Stimulated activated CD8-positive, alpha-beta memory T cell treated with anti-CD3 and anti-CD28 coated beads, Interleukin-2, amount 100 ng/mL, for 1 hour (primary cell): ENCODE results near the gene C1orf167.

Experiments used
- DNase-seq, 2 donors: peaks; one replicate each; pipeline ENCODE4 v3.0.0-alpha.2; 2020; ENCODE audit warnings: low read depth in 2 of 2

The C1orf167 gene

DNA sequence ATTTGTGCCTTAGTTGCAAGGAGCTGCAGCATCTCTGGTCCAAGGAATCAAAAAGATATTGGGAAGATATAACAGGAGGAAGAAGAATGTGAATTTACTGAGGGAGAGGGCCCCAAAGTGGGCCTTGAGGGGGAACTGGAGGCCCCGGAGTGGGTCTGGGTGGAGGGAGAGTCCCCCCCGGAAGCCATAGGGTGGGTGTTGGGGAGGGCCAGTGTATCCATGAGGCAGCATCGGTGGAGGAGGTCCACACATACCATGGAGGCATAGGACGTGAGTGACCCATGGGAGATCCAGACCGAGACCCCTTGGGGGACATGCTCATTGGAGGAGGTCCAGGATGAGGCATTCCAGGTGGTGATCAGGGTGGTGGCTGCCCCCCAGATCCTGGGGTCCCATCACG, 708 bp upstream of the C1orf167 start:
- no peak for DNase-seq

DNA sequence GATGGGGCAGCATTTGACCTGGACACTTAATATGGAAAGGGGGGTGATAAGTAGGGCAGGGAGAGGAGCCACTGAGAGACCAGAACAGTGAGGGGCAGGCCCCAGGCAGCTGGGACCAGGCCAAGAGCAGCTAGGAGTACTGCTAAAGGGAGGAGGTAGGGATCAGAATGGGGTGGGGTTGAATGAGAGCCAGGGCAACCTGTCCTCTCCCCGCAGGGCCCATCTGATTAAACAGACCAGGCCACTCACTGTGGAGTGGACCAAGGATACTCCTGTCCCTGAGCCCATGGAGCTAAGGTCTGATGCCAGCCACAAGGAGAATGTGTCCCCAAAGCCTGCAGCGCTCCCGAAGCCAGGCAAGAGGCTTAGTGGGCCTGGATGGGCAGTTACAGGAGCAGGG, 2.1 kb downstream of the C1orf167 start:
- no peak for DNase-seq

DNA sequence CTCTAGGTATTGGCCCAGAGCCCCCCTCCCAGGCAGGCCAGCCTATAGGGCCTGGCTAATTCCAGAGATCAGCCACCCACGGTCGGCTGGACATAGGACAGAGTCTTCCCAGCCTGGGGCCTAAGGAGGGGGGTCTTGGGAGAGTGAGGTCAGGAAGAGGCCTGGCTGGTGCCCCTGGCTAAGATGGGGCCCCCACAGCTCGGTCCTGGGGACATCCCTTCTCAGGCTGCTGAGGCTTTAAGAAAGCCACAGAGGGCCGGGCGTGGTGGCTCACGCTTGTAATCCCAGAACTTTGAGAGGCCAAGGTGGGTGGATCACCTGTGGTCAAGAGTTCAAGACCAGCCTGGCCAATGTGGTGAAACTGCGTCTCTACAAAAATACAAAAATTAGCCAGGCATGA, 2.5 kb downstream of the C1orf167 start:
- no peak for DNase-seq

DNA sequence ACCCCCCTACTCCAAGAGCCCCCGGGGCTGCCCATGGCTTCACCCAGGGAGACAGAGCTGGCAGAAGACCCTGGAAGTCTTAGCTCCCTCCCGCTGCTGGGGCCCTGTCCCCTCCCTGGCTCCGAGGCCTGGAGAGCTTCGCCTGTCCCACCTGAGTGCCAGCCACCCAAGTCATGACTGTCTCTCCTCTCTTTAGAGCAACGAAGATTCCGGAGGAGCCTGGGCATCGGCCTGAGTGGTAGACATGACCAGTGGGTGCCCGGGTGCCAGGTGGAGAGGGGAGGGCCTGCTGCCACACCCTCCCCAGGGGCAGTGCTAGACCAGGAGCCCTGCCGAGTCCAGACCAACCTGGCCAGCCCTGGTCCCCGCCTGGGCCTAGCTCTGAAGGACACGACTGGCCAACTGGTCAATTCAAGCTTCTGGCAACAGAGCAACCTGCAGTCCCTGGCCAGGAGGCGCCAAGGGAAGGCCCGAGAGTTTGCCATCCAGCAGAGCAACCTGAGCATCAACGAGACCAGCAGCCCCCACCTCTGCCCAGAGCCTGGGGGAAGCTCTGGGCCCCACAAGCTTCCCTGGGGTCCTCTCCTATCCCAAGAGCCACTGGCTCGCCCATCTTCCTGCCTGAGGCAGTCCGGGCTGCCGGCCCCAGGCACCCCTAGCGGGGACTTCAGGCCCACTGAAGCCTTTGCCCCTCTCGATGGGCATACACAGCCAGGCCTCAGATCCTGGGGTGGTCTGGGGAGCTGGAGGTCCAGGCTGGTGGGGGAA, 3.9 kb downstream of the C1orf167 start:
- DNase-seq, result no peak

DNA sequence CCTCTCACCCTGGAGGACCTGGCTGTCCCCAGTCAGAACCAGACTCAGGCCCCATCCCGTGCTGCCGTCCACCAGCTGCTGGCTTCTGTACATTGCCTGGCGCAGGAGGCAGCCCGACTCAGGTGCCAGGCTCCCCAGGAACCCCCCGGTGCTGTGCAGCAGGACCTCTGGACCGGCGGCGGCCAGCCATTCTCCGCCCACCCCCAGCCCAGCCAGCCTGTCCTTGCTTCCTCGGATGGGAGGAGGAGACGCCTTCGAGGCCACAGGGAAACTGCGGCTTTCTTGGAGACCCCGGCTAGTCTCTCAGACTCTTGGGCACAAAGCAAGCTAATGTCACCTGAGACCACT, 4.4 kb downstream of the C1orf167 start:
- no peak for DNase-seq

DNA sequence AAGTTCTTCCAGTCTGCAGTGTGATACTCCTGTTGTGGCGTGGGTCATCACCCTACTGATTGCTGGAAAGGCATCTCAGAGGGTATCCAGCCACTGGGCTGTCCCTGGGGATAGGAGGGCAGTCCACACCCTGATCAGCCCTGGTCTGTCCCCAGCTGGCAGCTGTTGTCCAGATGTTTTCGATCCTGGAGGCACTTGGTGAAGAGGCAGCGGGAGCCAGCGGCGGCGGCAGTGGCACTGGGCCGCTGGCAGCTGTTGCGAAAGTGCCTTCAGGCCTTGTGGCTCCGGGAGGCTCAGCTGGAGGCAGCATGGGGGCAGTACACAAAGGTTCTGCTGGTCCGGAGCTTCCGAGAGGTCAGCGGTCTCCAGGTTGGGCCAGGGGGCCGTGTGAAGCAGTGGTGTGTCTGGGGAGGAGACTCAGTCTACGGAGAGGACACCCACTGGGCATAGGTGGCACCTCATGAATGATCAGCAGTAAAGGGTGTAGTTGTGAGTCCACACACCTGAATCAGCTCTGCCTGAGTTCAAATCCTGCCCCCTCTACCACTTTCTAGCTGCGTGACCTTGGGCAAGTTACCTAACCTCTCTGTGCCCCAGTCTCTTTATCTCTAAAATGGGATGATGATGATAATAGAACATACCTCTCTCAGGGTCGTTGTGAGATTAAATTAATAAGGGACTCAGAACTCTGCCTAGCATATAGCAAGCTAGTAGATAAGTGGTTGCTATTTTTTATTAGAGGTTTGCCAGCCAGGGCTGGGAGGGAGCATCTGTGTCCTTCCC, 6.1 kb downstream of the C1orf167 start:
- no peak for DNase-seq

DNA sequence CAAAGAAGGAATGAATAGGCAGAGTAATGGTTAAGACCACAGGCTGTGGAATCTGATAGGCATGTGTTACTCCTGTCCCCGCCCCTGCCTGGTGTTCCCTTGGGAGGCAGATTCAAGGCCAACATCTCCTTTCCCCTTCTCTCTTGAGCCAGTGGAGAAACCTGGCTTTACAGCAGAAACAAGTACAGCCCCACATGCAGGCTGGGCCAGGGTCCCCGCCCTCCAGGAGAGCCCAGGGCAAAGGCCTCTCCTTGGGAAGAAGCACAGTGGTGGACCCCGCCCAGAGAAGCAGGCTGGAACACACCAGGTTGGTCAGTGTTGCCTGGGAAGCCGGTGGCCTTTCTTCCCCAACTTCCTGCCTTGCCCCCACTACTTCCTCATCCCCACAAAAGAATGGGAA, 6.8 kb downstream of the C1orf167 start:
- no peak for DNase-seq

DNA sequence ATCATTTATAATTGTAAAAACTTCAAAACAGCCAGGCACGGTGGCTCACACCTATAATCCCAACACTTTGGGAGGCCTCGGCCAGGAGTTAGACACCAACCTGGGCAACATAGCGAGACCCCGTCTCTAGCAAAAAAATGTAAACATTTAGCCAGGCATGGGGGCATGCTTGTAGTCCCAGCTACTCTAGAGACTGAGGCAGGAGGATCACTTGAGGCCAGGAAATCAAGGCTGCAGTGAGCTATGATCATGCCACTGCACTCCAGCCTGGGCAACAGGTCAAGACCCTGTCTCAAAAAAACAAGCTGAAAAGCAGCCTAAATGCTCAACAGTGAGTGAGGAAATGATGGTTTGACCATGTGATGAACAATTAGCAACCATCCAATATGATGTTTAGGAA, 7.3 kb downstream of the C1orf167 start:
- no peak for DNase-seq

DNA sequence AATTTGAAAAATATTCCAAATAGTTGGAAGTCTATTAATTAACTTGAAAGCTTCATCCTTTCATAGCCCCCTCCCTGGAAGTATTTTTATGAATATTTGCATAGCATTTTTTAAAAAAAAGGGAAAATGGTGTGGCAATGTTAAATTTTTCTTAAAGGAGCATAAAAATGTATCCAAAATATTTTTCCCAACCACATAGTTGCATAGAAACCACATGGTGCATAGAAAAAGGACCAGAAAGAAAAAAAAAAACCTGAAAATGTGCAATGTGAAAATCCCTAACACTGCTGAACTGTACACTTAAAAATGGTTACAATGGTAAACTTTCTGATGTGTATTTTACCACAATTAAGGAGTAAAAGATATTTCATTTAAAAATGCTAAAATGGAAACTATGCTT, 8.0 kb downstream of the C1orf167 start:
- DNase-seq, result no peak

DNA sequence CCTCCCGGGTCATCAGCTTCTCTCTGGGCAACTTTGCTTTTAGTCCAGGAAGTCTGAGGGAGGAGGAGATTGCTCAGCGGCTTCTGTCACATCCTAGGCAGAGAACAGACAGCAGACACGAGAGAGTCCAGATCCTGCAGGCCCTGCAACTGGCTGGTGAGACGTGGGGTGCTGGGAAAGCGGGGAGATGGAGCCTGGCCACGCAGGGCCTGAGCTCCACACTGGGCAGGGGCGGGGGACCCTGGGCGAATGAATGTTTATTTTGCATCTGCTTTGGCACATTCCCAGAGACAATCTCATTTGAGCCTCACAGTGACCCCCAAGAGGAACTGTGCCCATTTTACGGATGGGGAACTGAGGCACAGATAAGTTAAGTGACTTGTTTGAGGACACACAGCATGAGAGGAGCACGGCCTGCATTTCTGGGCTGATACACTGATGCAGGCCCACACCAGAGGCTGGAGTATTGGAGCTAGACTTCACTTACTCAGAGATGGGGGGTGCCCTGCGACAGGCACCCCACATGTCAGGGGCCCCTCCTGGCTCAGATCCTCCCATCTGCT, 9.6 kb downstream of the C1orf167 start:
- DNase-seq, result no peak

DNA sequence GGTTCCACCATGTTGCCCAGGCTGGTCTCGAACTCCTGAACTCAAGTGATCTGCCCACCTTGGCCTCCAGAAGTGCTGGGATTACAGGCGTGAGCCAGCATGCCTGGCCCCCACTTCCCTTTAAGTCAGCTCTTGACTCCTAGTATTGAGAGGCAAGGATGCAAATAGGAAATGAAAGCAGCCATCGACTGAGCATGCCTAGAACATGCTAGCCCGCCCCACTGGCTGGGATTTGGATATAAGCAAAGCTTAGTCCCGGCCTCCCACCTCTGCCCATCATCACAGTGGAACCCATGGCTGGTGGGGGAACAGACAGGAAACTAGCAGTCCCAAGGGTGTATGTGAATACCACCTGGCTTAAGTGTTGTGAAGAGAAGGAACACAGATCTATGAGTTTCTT, 10.5 kb downstream of the C1orf167 start:
- no peak for DNase-seq

DNA sequence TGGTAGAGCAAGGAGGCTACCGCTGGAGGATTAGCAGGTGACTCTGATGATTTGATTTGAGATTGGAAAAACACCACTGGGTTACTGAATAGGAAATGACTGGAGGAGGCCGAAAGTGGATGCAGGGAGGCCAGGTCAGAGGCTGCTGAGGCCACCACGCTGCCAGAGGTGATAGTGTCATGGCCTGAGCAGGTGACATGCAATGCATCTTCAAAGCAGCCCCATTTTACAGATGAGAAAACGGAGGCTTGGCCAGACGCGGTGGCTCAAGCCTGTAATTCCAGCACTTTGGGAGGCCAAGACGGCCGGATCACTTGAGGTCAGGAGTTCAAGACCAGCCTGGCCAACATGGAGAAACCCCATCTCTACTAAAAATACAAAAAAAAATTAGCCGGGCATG, 12.8 kb downstream of the C1orf167 start:
- no peak for DNase-seq

DNA sequence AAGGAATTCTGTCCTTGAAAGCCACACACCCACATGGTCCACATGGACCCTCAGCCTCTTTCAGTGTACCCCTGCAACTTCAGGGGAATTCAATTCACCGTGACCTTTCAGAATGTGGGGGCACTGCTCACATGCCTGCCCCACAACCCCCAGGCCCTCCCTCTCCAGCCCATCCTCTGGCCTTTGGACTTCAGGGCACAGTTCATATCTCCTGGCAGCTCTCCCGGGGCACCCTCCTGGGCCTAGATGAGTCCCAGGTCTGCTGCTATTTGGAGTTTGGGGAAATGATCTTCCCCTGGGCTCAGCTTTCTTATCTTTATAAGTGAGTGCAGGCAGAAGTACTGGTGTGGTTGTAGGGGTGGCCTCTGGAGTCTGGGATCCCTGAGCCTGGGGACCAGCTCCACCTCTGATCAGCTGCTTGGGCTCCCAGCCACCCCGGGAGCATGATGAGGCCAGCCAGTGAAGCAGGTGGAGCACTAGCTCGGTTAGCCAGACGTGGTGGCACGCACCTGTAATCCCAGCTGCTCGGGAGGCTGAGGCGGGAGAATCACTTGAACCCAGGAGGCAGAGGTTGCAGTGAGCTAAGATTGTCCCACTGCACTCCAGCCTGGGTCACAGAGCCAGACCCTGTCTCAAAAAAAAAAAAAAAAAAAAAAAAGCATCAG, 15.8 kb downstream of the C1orf167 start:
- no peak for DNase-seq

DNA sequence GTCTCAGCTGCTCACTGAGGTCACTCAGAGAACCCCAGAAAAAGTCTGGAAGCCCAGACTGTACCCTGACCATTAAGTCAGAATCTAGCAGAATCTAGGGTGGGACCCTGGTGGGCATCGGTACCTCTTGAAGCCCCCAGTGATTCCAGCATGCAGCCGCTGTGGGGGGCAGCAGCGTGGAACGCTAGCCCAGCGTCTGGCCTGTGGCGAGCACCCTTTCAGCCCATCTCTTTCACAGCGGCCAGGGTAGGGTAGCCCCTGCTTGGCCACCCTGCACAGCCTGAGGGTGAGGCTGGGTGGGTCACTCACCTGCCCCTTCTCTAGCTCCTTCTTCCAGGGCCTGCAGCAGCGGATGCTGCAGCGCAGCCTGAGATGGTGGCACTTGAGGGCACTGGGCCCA, 16.3 kb downstream of the C1orf167 start:
- no peak for DNase-seq

DNA sequence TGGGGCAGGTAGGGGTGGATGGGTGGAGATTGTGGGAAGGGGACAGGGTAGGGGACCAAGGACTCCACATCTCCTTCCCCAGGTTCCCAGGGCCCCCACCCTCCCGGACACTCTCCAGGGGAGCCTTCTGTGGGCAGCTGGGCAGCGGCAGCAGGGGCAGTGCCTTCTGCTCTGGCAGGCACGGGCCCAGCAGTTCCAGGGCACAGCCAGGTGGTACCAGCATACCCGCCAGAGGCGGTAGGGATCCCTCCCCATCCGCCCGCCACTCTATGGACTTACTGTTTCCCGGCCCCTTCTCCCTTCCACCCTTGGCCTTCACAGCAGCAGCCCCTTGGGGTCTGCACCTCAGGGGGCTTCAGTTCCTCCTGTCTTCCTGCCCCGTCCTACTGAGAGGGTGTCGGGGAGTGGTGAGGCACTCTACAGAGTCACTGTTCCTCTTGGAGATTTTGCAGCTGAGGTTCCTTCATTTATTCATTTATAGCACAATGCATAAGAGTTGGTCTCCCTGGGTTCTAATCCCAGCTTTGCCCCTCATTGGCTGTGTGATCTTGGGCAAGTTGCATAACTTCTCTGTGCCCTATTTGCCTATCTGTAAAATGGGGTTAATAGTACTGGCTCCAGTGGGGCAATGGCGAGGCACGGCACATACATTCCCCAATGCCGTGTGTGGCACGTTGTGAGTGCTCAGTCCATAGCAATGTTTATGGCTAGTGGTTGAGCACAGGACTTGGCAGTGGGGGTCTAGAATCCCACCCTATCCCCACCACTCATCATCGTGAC, 17.0 kb downstream of the C1orf167 start:
- no peak for DNase-seq

DNA sequence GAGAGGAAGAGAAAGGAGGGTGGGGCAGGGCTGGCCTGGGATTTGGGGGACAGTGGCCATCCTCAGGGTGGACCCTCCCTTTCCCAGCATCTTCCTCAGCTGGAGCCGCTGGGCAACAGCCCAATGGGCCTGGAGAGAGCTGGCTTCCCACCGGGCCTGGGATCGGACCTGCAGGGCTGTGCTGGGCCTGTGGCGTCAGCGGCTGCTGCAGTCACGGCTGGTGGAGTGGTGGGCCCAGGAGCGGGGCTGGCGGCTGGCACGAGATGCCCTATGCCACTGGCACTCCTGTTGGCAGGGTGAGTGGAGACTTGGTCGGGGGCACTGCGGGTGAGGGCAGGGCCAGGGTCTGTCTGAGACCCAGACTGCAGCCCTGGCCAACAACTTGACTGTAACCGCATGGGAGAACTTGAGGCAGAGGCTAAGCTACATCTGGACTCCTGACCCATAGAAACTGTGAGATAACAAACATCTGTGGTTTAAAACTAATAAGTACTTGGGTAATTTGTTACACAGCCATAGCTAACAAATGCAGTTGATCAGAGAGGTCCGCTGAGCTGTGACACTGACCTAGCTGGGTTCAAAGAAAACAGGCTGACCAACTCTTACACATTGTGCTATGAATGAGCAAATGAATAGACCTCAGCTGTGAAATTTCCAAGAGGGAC, 17.9 kb downstream of the C1orf167 start:
- DNase-seq, result no peak

DNA sequence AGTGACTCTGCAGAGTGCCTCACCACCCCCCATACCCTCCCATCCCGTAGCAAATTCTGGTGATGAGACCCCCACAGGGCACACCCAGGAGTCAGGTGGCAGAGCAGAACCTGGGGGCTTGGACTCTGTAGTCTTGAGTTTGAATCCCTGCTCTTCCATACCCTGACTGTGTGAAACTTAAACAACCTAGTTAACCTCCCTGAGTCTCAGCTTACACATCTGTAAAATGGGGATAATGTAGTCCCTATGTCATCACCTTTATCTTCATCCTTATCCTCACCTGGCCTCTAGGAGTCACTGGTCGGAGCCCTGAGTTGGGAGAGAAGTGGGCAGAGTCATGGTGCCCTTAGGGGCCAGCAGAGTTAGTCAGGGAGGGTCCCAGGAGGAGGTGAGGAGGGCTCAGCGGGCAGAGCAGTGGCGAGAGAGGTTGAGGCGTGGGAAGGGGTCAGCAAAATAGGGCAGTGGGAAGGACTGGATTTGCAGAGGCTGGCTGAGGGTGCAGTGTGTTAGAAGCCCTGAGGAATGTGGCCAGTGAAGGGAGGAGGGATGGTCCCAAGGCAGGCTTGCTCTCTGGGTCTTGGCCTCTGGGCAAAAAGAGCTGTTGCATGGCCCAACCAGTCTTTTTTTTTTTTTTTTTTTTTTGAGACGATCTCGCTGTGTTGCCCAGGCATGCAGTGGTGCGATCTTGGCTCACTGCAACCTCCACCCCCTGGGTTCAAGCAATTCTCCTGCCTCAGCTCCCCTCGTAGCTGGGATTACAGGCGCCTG, 18.6 kb downstream of the C1orf167 start:
- no peak for DNase-seq

DNA sequence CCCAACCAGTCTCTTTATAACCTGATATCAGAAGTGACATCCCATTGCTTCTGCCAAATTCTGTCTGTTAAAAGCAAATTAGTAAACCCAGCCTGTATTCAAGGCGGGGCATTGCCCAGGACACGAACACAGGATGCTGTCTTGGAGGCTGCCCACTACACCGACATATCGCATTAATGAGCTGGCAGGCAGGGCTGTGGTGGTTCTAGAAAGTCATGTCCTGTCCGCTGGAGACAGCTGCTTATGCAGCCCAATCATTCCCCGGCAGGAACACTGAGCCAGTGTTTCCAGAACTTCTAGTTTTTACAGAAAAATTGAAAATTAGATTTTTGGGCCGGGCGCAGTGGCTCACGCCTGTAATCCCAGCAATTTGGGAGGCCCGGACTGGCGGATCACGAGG, 19.3 kb downstream of the C1orf167 start:
- no peak for DNase-seq

DNA sequence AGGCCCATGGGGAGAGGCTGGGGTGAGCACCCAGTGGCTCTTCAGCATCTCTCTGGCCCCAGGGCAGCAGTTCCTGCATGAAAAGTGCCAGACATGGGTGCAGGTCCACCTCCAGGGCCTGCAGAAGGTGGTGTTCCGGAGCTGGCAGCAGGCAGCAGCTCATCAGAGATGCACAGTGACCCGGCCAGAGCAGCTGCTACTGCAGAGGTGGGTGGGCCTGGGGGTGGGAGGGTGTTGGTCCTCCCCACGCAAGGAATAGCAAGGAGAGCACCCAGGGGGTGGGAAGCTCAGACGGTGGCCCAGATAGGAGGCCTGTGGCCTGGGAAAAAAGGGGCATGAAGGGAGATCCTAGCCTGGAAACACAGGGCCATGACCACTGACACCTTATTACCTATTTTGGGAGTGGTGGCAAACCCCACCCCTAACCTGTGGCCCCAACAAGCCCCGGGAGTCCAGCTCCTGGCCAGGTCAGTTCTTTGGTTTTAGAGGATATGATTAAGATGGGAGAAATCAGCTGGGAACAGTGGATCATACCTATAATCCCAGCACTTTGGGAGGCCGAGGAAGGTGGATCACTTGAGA, 20.2 kb downstream of the C1orf167 start:
- DNase-seq, result no peak

DNA sequence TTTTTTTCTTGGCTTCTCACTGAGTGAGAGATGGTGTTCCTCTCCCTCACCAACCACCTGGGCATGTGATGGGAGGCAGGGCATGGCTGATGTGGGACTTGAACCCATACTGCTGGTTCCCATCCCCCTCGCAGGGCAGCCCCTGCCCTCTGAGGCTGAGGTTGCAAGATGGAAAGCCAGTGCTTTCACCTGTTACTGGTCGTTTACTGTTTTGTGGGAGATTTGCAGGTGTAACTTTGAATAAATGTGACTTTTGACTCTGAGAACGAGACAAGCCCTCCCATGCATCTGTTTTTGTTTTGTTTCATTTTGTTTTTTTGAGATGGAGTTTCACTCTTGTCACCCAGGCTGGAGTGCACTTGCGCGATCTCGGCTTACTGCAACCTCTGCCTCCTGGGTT, 21.6 kb downstream of the C1orf167 start:
- DNase-seq, result no peak
